Breast epithelium (tissue), 4 donors: ENCODE measurements around the gene PSMB5. TPM values are rescaled to one million over a fixed set of nuclear protein-coding genes. Genes with fewer than 3 reads are reported as not detected.

Source experiments
- DNase-seq, 2 donors: peaks; one replicate each; pipeline ENCODE4 v3.0.0-alpha.2; 2019; ENCODE audit warnings: low spot score in 2 of 2
- H3K27ac ChIP-seq, 2 donors: fragments of 200-600 bp; sonication (generic) in 1 of 2; one replicate each; pipeline ENCODE4 v1.5.1; 2016 to 2019; ENCODE audit warnings: mild to moderate bottlenecking in 1 of 2
- H3K27me3 ChIP-seq, 2 donors: fragments of 200-600 bp; sonication (generic) in 1 of 2; one replicate each; pipeline versions ENCODE4 v1.5.1 to v1.6.0; 2017 to 2019; ENCODE audit warnings: control low read depth in 1 of 2, mild to moderate bottlenecking in 1 of 2
- H3K36me3 ChIP-seq: fragments of 200-600 bp; one replicate; pipeline ENCODE4 v1.5.1; 2019
- H3K4me1 ChIP-seq, 2 donors: fragments of 200-600 bp; sonication (generic); one replicate each; pipeline ENCODE4 v1.5.1; 2016 to 2019; ENCODE audit warnings: control low read depth in 1 of 2
- H3K4me3 ChIP-seq, 3 donors: fragments of 200-600 bp; sonication (generic); 1 replicate in 2 of 3; 2 replicates in 1 of 3; pipeline ENCODE4 v1.5.1; 2016 to 2019; ENCODE audit warnings: mild to moderate bottlenecking in 3 of 3, moderate library complexity in 2 of 3
- H3K9me3 ChIP-seq, 2 donors: fragments of 200-600 bp; sonication (generic) in 1 of 2; one replicate each; pipeline ENCODE4 v1.5.1; 2016 to 2019; ENCODE audit warnings: control low read depth in 1 of 2
- POLR2A ChIP-seq: fragments of 450-650 bp; IDR thresholded peaks from one replicate; pipeline ENCODE4 v1.6.1; 2016; ENCODE audit warnings: antibody characterized with exemption, mild to moderate bottlenecking, moderate library complexity
- POLR2AphosphoS5 ChIP-seq, 3 donors: sonication (generic); formaldehyde crosslinking; IDR thresholded peaks; one replicate each; pipeline ENCODE4 v1.6.1; 2017; ENCODE audit warnings: antibody characterized with exemption in 3 of 3
- intact Hi-C: fragments of 100-400 bp; cut with DNase I; formaldehyde crosslinking; loops from one replicate; pipeline ENCODE4 v1.15.1; 2023; ENCODE audit warnings: low total_unique reads
- total RNA-seq, 3 donors: library from RNA; depleted of rRNA; stranded (reverse); fragments of >200 nt; gene quantifications; one replicate each; pipeline ENCODE4 v1.1.0, GENCODE V29; 2016
- TF ChIP-seq, protein P1 (sequence below), 3 donors: fragments of 450-650 bp; IDR thresholded peaks; one replicate each; pipeline ENCODE4 v1.5.1; 2016 to 2017; ENCODE audit warnings: antibody characterized with exemption in 3 of 3, mild to moderate bottlenecking in 3 of 3, moderate library complexity in 3 of 3

PSMB5 gene
- total RNA-seq, 3 donors from 2014 or later: 120 to 144 (median 129) TPM

DNA sequence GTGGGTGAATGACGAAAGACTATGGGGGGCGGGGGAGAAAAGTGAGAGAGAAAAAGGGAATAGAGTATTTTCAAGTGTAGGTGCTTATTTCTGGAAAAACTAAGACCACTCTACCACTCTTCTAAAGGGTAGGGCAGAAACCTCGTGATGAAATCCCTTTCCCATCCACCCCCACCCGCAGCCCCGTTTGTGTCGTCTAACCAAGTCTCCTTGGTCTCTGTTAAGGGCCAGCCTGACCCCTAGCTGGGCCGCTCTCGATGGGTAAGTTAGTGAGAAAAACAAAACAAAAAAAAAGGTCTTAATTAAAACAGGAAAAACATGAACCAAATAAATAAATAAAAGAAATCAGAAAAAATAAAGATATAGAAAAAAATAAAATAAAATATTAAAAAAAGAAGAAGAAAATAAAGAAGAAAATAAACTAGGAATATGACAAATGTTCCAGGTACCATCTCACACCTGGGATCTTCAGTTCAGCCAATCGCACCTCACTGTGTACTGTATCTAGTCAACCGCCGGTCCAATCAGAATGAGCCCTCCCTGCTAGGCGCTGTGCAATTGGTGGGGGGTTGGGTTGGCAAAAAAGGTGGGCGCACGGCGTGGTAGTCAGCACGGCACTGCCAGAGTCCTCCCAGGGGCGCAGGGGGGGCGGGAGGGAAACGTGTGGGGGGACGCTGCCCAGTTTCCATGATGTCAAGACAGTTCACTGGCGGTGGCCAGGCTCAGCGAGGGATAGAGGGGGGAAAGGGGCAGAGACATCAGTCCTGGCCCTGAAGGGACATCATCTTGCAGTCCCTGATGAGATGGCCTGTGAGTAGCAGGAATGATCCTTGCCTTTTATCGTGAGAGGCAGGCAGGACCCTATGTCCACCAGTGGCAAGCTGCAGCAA, 32.4 kb upstream of the PSMB5 start:
- Histone ChIP-seq H3K4me3 (no peak overlapping the region), H3K9me3 (no peaks in the 10 kb centered on the region), H3K36me3 (no peaks in the 10 kb centered on the region), H3K4me1 (peaks cover 5 to 8% of the 10 kb centered on the region in 2 donors), H3K27me3 (no peaks in the 10 kb centered on the region), H3K27ac (no peak overlapping the region)
- no peak for TF ChIP-seq POLR2A
- TF ChIP-seq POLR2AphosphoS5 (IDR thresholded peaks at IDR 0.05): no peak
- TF ChIP-seq, protein P1, sequence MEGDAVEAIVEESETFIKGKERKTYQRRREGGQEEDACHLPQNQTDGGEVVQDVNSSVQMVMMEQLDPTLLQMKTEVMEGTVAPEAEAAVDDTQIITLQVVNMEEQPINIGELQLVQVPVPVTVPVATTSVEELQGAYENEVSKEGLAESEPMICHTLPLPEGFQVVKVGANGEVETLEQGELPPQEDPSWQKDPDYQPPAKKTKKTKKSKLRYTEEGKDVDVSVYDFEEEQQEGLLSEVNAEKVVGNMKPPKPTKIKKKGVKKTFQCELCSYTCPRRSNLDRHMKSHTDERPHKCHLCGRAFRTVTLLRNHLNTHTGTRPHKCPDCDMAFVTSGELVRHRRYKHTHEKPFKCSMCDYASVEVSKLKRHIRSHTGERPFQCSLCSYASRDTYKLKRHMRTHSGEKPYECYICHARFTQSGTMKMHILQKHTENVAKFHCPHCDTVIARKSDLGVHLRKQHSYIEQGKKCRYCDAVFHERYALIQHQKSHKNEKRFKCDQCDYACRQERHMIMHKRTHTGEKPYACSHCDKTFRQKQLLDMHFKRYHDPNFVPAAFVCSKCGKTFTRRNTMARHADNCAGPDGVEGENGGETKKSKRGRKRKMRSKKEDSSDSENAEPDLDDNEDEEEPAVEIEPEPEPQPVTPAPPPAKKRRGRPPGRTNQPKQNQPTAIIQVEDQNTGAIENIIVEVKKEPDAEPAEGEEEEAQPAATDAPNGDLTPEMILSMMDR (IDR thresholded peaks at IDR 0.05): no peak
- intact Hi-C loops: no loop called here
- DNase-seq: no peak

GRCh38 chr14:23066368-23066767, 31.7 kb upstream of the PSMB5 start:
- no peak for DNase-seq
- TF ChIP-seq POLR2A: no peak
- no peak for TF ChIP-seq POLR2AphosphoS5 (IDR thresholded peaks at IDR 0.05)
- TF ChIP-seq, protein P1 (IDR thresholded peaks at IDR 0.05): no peak
- no peaks in the 10 kb centered on the region for H3K36me3 ChIP-seq
- no peak overlapping the region for H3K27ac ChIP-seq
- intact Hi-C loops: no loop called here
- H3K9me3 ChIP-seq: no peaks in the 10 kb centered on the region
- H3K4me3 ChIP-seq: no peak overlapping the region
- no peaks in the 10 kb centered on the region for H3K27me3 ChIP-seq
- H3K4me1 ChIP-seq: peaks cover 0 to 3% of the 10 kb centered on the region in 2 donors

GRCh38 chr14:23063601-23064000, 28.9 kb upstream of the PSMB5 start:
- H3K36me3 ChIP-seq: peaks cover 9% of the 10 kb centered on the region
- DNase-seq: no peak
- no peaks in the 10 kb centered on the region for H3K9me3 ChIP-seq
- no peaks in the 10 kb centered on the region for H3K27me3 ChIP-seq
- peak overlapping the region in 1 of 2 donors; percentile 14 for H3K27ac ChIP-seq
- TF ChIP-seq, protein P1 (IDR thresholded peaks at IDR 0.05): no peak
- no peak for TF ChIP-seq POLR2AphosphoS5 (IDR thresholded peaks at IDR 0.05)
- no peak for TF ChIP-seq POLR2A
- H3K4me1 ChIP-seq: no peaks in the 10 kb centered on the region
- intact Hi-C loops: no loop called here
- no peak overlapping the region for H3K4me3 ChIP-seq

- intact Hi-C loops: no loop called here
- H3K27me3 ChIP-seq: no peaks in the 10 kb centered on the region
- peaks cover 9% of the 10 kb centered on the region for H3K36me3 ChIP-seq
- TF ChIP-seq, protein P1 (IDR thresholded peaks at IDR 0.05): no peak
- TF ChIP-seq POLR2AphosphoS5 (IDR thresholded peaks at IDR 0.05): peak; percentile 40 to 69 (median 66)
- no peak overlapping the region for H3K4me3 ChIP-seq
- no peaks in the 10 kb centered on the region for H3K4me1 ChIP-seq
- peak overlapping the region; percentile 62 to 63 for H3K27ac ChIP-seq
- DNase-seq: peak in 1 of 2 donors; percentile 78
- no peaks in the 10 kb centered on the region for H3K9me3 ChIP-seq
Measured at GRCh38 chr14:23062002-23062401, 27.3 kb upstream of the PSMB5 start.

DNA sequence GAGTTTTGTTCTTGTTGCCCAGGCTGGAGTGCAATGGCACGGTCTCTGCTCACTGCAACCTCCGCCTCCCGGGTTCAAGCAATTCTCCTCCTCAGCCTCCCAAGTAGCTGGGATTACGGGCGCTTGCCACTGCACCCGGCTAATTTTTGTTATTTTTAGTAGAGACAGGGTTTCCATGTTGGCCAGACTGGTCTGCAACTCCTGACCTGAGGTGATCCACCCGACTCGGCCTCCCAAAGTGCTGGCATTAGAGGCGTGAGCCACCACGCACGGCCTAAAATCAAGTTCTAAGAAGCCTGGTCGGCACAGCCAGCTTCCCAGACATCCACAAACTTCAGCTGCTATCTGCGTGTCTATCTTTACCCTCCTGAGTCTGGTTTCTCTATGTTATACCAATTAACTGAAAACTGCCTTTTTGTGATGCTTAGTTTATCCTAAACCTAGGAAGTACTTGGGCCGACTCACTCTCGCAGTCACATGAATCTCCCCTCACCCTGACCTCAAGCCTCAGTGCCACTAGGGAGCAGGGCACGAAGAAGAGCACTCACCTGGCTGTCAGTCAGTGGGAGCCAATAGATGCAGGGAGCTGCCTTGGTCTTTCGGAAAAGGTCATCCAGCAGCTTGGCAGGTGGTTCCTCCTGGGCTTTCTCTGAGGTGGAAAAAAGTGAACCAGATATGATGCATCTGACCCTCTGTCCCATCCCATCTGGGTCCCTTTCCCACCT, 26.0 kb upstream of the PSMB5 start:
- peak overlapping the region in 1 of 2 donors; percentile 63 for H3K27ac ChIP-seq
- H3K27me3 ChIP-seq: no peaks in the 10 kb centered on the region
- H3K36me3 ChIP-seq: peaks cover 9% of the 10 kb centered on the region
- no peak overlapping the region for H3K4me3 ChIP-seq
- peaks cover 0 to 9% of the 10 kb centered on the region in 2 donors for H3K4me1 ChIP-seq
- TF ChIP-seq POLR2A (no peak), POLR2AphosphoS5 (IDR thresholded peaks at IDR 0.05) (no peak)
- TF ChIP-seq, protein P1 (IDR thresholded peaks at IDR 0.05): no peak
- no peaks in the 10 kb centered on the region for H3K9me3 ChIP-seq
- no peak for DNase-seq
- intact Hi-C loops: no loop called here
